Activated CD8-positive, alpha-beta T cell treated with anti-CD3 and anti-CD28 coated beads, Interleukin-2, amount 10 ng/mL, durations not matched to agents 7 days and 5 days (primary cell): ENCODE measurements around the gene PRCP. TPM values are rescaled to one million over a fixed set of nuclear protein-coding genes. Genes with fewer than 3 reads are reported as not detected.

Source experiments
- ATAC-seq: fragments of 150-1000 bp; cut with Tn5 transposase; one replicate; pipeline ENCODE4 v1.10.0; 2021; ENCODE audit warnings: moderate library complexity
- CTCF ChIA-PET: fragments of 350-600 bp; sonication (Branson Sonifier 250); formaldehyde crosslinking; loops from one replicate; lab custom pipeline; 2021; ENCODE audit warnings: antibody characterized with exemption; lab: Charles Lee
- POLR2A ChIA-PET: fragments of 350-600 bp; sonication (Branson Sonifier 250); formaldehyde crosslinking; loops from one replicate; lab custom pipeline; 2021; ENCODE audit warnings: antibody characterized with exemption; lab: Charles Lee
- DNase-seq: peaks from one replicate; pipeline ENCODE4 v3.0.0-alpha.2; 2020
- H3K27ac Mint-ChIP-seq: one replicate; pipeline ENCODE4 v1.8.0; 2021; ENCODE audit warnings: mild to moderate bottlenecking, mixed read lengths
- H3K27me3 Mint-ChIP-seq: one replicate; pipeline ENCODE4 v1.8.0; 2021; ENCODE audit warnings: low read depth, mixed read lengths
- H3K36me3 Mint-ChIP-seq: one replicate; pipeline ENCODE4 v1.8.0; 2021; ENCODE audit warnings: low read depth, mixed read lengths
- H3K4me1 Mint-ChIP-seq: one replicate; pipeline ENCODE4 v1.8.0; 2021; ENCODE audit warnings: low read depth, mixed read lengths
- H3K4me3 Mint-ChIP-seq: one replicate; pipeline ENCODE4 v1.8.0; 2021; ENCODE audit warnings: mild to moderate bottlenecking, mixed read lengths
- H3K9me3 Mint-ChIP-seq: one replicate; pipeline ENCODE4 v1.8.0; 2022; ENCODE audit warnings: mixed read lengths; ENCODE audit not compliant: insufficient read depth
- total RNA-seq, 2 experiments: library from RNA; stranded (reverse); gene quantifications; one replicate each; pipeline ENCODE4 v1.2.3, GENCODE V29; 2021

Gene PRCP
- total RNA-seq, 2 experiments from 2014 or later: 17.2 to 18.2 TPM

DNA sequence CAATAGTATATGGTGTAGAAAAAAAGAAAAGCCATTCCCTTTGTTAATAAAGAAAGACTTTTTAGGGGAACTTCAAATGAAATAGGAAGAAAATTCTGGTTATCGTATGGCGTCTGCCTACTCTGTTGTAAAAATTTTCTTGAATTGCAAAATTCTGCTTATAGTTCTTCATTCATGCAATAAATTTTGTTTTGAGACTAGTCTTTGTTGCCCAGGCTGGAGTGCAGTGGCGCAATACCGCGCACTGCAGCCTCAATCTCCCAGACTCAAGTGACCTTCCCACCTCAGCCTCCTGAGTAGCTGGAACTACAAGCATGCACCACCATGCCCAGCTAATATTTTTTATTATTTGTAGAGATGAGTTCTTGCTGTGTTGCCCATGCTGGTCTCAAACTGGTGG, 7.1 kb upstream of the PRCP start:
- H3K4me1 Mint-ChIP-seq: peaks cover 45% of the 10 kb centered on the region
- H3K9me3 Mint-ChIP-seq: peaks cover 6% of the 10 kb centered on the region
- no peaks in the 10 kb centered on the region for H3K27me3 Mint-ChIP-seq
- ChIA-PET POLR2A (interaction anchor here (1.0 kb wide), 1 partner anchor 250 kb away, joined by 3 read pairs; the partner anchor contains the start of gene PCF11), CTCF (interaction anchor here (0.5 to 5.1 kb wide), 11 partner anchors 12 to 249 kb away, joined by 3 to 22 read pairs (median 5); partner anchors contain the start of gene PCF11)
- H3K36me3 Mint-ChIP-seq: peaks cover 17% of the 10 kb centered on the region
- no peak for DNase-seq
- H3K4me3 Mint-ChIP-seq: no peak overlapping the region
- no peak overlapping the region for H3K27ac Mint-ChIP-seq
- ATAC-seq: no peak

DNA sequence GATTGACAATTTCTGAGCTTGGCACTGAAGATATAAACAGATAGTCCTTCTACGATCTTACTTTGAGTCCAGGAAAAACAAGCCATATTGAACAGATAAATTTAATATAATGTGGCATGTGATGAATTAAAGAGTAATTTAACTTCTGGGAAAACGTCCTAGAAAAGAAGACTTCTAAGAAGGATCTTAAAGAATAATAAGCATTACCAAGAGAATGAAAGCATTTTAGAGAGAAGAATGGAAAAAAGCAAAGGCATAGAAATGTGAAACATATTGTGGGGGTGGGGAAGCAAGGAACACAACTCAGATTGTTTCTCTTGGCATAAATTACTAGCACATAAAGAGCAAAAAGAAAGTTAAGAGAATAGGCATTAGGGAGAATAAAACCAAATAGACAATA, 6.7 kb upstream of the PRCP start:
- ChIA-PET POLR2A (no interaction called here), CTCF (interaction anchor here (0.5 to 5.1 kb wide), 9 partner anchors 13 to 250 kb away, joined by 3 to 22 read pairs (median 3); partner anchors contain the start of gene PCF11)
- DNase-seq (no peak), ATAC-seq (no peak)
- Mint-ChIP-seq H3K4me1 (peaks cover 49% of the 10 kb centered on the region), H3K36me3 (peaks cover 13% of the 10 kb centered on the region), H3K27me3 (no peaks in the 10 kb centered on the region), H3K27ac (no peak overlapping the region), H3K4me3 (no peak overlapping the region), H3K9me3 (peaks cover 6% of the 10 kb centered on the region)

DNA sequence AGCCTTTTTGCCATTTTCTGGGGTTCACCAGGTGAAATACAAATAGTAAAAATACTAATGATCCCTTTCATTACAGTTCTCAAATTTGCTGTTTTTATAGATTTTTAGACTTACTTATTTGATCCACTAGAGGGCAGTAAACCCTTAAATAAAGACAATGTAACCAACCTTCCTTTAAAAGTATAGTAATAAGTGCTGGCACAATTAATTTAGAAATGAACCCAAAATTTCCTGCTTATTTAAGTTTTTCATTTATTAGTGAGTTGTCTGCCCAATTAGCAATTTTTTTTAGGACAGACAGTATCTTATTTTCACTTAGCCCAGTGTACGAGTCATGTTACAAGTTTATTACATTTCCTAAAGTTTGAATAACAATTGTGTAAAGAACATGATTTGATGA, 6.0 kb upstream of the PRCP start:
- Mint-ChIP-seq H3K27me3 (no peaks in the 10 kb centered on the region), H3K4me3 (no peak overlapping the region), H3K4me1 (peaks cover 48% of the 10 kb centered on the region), H3K36me3 (peaks cover 6% of the 10 kb centered on the region), H3K27ac (no peak overlapping the region), H3K9me3 (no peaks in the 10 kb centered on the region)
- CTCF ChIA-PET: interaction anchor here (0.9 to 2.8 kb wide), 6 partner anchors 19 to 401 kb away, joined by 3 to 15 read pairs (median 4); partner anchors contain the start of gene PCF11
- POLR2A ChIA-PET: no interaction called here
- ATAC-seq (no peak), DNase-seq (no peak)

DNA sequence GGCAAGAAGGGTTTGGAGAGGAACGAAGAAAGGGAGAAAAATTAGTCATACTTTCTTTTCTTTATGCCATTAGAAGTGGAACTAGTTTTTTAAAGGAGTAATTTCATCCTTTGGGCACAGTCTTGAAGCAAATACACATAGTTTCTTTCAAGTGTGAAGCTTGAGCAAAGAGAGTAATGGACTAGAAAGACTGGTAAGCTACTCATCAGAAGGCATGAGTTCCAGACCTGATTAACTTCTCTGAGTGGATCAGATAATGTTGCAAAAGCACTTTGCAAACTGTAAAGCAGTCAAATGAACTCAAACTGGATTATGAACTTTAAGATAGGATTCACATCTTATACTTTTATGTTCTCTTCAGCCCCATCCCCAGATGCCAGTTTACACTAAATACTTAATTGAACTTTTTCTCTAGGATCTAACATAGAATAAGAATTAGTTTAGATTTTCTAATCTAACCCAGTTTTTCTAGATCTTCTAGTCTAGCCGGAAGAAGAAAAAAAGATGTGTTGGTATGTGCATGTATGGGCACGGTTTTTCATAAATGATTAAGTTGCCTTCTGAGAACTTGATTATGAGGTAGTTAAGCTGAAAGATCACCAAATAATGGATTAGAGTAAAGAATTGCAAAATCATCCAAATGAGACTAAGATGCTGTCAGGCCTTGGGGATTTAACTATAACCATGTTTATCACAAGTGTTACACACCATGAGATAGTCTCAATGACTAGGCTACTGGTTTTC, 3.8 kb upstream of the PRCP start:
- Mint-ChIP-seq H3K9me3 (no peaks in the 10 kb centered on the region), H3K4me1 (peaks cover 52% of the 10 kb centered on the region), H3K4me3 (no peak overlapping the region), H3K27me3 (no peaks in the 10 kb centered on the region), H3K27ac (no peak overlapping the region), H3K36me3 (no peaks in the 10 kb centered on the region)
- POLR2A ChIA-PET: interaction anchor here (0.7 to 1.4 kb wide), 2 partner anchors 83 to 252 kb away, joined by 3 to 5 read pairs; no protein-coding TSS in a partner anchor
- no peak for ATAC-seq
- CTCF ChIA-PET: interaction anchor here (0.7 to 8.7 kb wide), 10 partner anchors 9 to 346 kb away, joined by 3 to 123 read pairs (median 4); partner anchors contain the start of genes PCF11 and RAB30
- DNase-seq: no peak

DNA sequence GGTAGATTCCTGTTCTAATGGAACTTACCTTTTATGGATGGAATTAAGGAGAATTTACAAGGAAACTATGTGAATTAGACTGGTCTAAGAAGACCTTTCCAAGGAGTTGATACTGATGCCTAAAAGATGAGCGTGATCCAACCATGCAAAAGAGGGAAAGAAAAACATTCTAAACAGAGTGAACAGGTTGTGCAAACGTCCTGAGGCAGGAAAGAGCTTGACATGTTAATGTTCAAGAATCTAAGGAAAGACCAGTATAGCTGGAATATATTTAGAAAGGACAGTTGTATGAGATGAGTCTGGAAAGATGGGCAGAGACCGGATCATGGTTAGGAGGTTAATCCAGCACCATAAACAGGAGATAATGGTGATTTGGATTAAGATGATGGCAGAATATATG, 2.6 kb upstream of the PRCP start:
- no peaks in the 10 kb centered on the region for H3K27me3 Mint-ChIP-seq
- peaks cover 49% of the 10 kb centered on the region for H3K4me1 Mint-ChIP-seq
- DNase-seq: no peak
- H3K9me3 Mint-ChIP-seq: no peaks in the 10 kb centered on the region
- H3K36me3 Mint-ChIP-seq: no peaks in the 10 kb centered on the region
- CTCF ChIA-PET: interaction anchor here (1.0 to 8.7 kb wide), 8 partner anchors 17 to 348 kb away, joined by 3 to 123 read pairs (median 10); partner anchors contain the start of genes PCF11 and RAB30
- POLR2A ChIA-PET: no interaction called here
- no peak for ATAC-seq
- H3K4me3 Mint-ChIP-seq: peak overlapping the region; percentile 97
- H3K27ac Mint-ChIP-seq: peak overlapping the region; percentile 99

DNA sequence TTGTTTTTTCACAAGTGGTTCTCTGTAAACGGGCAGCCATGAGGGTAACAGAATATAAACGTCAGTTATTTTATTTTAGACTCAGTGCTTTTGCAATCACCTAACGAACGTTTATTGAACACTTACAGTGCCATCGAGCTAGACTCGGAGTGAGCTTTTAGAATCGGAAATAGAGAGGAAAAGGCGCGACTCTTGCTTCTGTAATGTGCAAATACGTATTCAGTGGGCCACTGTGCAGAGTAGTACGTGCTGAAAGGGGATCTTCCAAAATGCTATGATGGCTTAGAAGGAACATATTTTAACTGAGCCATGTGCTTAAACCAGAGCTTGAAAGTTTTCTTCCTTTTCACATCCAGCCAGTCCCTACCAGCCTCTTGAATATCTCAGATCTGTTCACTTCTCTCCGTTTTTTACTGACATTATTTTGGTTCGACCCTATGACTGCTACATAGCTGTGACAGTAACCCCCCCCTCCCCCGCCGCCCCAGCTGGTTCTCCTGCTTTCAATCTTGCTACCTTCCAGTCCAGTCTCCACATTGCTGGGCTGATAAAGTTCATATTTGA, 1.8 kb upstream of the PRCP start:
- ATAC-seq: no peak
- Mint-ChIP-seq H3K27me3 (no peaks in the 10 kb centered on the region), H3K36me3 (no peaks in the 10 kb centered on the region), H3K4me1 (peaks cover 51% of the 10 kb centered on the region), H3K4me3 (peak overlapping the region; percentile 97), H3K9me3 (no peaks in the 10 kb centered on the region), H3K27ac (peak overlapping the region; percentile 99)
- DNase-seq: no peak
- ChIA-PET CTCF (interaction anchor here (0.6 to 8.7 kb wide), 20 partner anchors 9 to 391 kb away, joined by 3 to 123 read pairs (median 6); partner anchors contain the start of genes ANKRD42, CCDC90B, PCF11 and RAB30), POLR2A (interaction anchor here (0.6 to 3.9 kb wide), 18 partner anchors 12 to 383 kb away, joined by 3 to 71 read pairs (median 6); partner anchors contain the start of genes ANKRD42, CCDC90B, PCF11 and RAB30)

DNA sequence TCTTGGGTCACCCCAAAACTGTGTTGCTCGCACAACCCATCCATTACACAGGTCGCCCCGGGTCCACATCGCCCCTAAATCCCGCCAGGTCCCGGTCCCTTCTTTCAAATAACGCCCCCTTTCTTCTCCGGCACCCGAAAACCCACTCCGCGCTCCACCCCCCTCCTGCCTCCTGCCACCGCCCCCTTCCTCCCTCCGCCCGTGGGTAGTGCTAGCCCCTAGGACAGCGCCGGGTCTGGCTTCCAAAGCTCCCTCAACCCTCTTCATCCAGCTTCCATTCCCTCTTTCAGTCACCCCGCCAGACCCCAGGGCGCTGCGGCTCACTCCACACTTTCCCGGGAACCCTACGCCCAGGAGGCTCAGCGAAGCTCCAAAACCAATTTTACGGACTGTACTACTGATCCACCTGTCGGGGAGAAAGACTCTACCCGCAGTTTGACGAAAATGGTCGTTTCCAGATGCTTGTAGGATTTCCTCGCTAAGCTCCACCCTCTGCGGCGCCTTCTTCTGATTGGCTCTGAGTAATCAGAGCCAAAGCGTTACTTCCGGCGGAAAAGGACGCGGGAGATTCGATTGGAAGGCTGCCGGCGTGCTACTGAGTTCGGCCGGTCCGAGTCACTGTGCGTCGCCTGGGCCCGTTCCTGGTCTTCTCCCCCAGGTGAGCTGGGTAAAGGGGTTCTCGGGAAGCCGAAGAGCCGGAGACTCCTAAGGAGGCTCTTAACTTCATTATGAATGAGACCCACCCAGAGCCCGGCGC, 1.1 kb upstream of the PRCP start, which contains the start of gene DDIAS:
DDIAS (plus strand) TSS at position 572 of the 757 bp plus-strand sequence. CDS start 13,003 bp downstream, outside the sequence.
- Mint-ChIP-seq H3K9me3 (no peaks in the 10 kb centered on the region), H3K36me3 (peaks cover 2% of the 10 kb centered on the region), H3K4me3 (peak within 1 kb of the TSS; percentile 97), H3K27ac (peak within 1 kb of the TSS; percentile 99), H3K4me1 (peaks cover 48% of the 10 kb centered on the region), H3K27me3 (no peaks in the 10 kb centered on the region)
- ATAC-seq (peak; percentile 69), DNase-seq (peak; percentile 99)
- POLR2A ChIA-PET: interaction anchor here (0.5 to 3.9 kb wide), 23 partner anchors 13 to 384 kb away, joined by 3 to 71 read pairs (median 5); partner anchors contain the start of genes ANKRD42, CCDC90B, PCF11 and RAB30
- CTCF ChIA-PET: interaction anchor here (0.6 to 8.7 kb wide), 22 partner anchors 9 to 391 kb away, joined by 3 to 123 read pairs (median 5); partner anchors contain the start of genes ANKRD42, CCDC90B, PCF11 and RAB30

DNA sequence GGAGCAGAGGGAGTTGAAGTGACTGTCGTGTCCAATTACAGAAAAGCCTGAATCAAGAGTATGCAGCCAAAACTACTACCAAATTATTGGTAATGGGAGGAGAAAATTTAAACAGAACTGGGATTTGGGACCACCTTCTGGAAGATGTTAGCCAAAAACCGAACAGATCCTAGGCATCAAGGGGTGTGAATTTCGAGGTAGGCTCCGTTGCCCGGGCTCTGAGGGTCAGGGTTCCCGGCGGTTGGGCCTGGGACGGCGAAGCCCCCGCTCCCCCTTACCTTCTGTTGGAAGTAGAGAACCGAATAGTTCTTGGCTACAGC, 313 bp downstream of the PRCP start:
- H3K9me3 Mint-ChIP-seq: no peaks in the 10 kb centered on the region
- peak overlapping the region; percentile 99 for H3K27ac Mint-ChIP-seq
- DNase-seq (no peak), ATAC-seq (no peak)
- CTCF ChIA-PET: interaction anchor here (0.6 to 8.7 kb wide), 12 partner anchors 9 to 393 kb away, joined by 3 to 123 read pairs (median 4); no protein-coding TSS in a partner anchor
- H3K4me1 Mint-ChIP-seq: peaks cover 48% of the 10 kb centered on the region
- H3K27me3 Mint-ChIP-seq: no peaks in the 10 kb centered on the region
- POLR2A ChIA-PET: interaction anchor here (0.9 to 3.9 kb wide), 11 partner anchors 10 to 386 kb away, joined by 3 to 71 read pairs (median 5); partner anchors contain the start of genes ANKRD42, CCDC90B, PCF11 and RAB30
- peak overlapping the region; percentile 97 for H3K4me3 Mint-ChIP-seq
- peaks cover 2% of the 10 kb centered on the region for H3K36me3 Mint-ChIP-seq

DNA sequence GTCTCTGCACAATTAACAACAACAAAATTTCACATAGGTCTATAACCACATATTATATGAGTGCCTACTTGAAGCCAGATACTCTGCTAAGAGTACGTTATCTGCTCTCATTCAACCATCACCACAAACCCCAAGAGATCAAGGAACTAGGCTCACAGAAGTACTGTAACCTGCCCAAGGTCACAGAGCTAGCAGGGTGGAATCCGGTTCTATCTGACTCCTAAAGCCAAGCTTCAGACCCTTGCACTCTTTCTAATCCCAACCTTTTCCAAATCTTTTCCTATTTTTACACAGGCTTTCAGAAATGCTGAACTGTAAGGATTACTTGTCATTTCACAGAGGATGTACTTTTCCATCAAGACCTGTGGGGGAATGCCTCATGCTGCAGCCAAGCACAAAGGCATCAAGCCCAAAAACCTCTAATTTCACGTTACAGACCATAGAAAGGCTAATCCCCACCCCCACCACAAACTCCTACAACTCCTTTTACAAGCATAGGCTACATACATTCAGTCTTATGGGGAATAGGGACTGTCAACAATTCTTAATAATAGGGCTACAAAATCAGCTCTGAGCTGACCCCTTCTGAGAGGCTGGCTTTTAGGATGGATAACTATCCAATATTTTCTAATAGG, 927 bp downstream of the PRCP start:
- Mint-ChIP-seq H3K27me3 (no peaks in the 10 kb centered on the region), H3K9me3 (no peaks in the 10 kb centered on the region), H3K27ac (peak overlapping the region; percentile 99), H3K36me3 (peaks cover 2% of the 10 kb centered on the region), H3K4me3 (peak overlapping the region; percentile 97), H3K4me1 (peaks cover 48% of the 10 kb centered on the region)
- ChIA-PET CTCF (interaction anchor here (0.9 to 8.7 kb wide), 9 partner anchors 8 to 393 kb away, joined by 3 to 123 read pairs (median 5); no protein-coding TSS in a partner anchor), POLR2A (interaction anchor here (0.9 to 3.9 kb wide), 8 partner anchors 11 to 386 kb away, joined by 3 to 71 read pairs (median 5); partner anchors contain the start of genes ANKRD42, CCDC90B, PCF11 and RAB30)
- DNase-seq (peak; percentile 60), ATAC-seq (peak; percentile 9)

DNA sequence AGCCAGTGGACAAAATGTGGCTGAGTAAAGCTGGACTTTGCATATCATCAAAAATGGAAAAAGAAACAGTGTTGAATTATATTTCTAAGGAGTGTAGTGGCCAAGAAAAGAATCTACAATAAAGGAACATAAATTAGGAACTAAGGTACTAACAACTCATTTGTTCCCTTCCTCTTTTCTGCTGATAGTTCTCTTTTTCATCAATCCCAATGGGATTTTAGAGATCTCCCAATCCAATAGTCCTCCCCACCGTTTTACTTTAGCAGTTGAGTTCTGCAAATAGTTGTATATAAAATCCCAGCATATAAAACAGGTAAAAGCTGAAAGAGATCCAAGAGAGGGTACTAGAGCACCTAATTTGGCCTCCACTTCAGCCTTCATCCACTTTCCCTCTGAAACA, 2.0 kb downstream of the PRCP start:
- Mint-ChIP-seq H3K4me1 (peaks cover 40% of the 10 kb centered on the region), H3K27me3 (no peaks in the 10 kb centered on the region), H3K36me3 (peaks cover 2% of the 10 kb centered on the region), H3K4me3 (no peak overlapping the region), H3K27ac (no peak overlapping the region), H3K9me3 (no peaks in the 10 kb centered on the region)
- DNase-seq: no peak
- no peak for ATAC-seq
- POLR2A ChIA-PET: no interaction called here
- CTCF ChIA-PET: interaction anchor here (2.0 to 8.7 kb wide), 2 partner anchors 29 to 180 kb away, joined by 5 to 123 read pairs; no protein-coding TSS in a partner anchor
